MM.1S (cell line): ENCODE results near the gene CHST3.

Source experiments
- DNase-seq: peaks from one replicate; pipeline ENCODE4 v3.0.0-alpha.2; 2015
- H2AFZ ChIP-seq: fragments of 300-600 bp; sonication (generic); 2 replicates; pipeline ENCODE4 v1.6.0; 2016; ENCODE audit warnings: antibody characterized with exemption, low read length
- H3F3A ChIP-seq: fragments of 300-600 bp; sonication (generic); 2 replicates; pipeline ENCODE4 v1.6.1; 2016; ENCODE audit warnings: mild to moderate bottlenecking, antibody characterized with exemption, low read length, moderate library complexity, mixed read lengths; ENCODE audit not compliant: insufficient read depth
- H3K27ac ChIP-seq: fragments of 300-600 bp; sonication (generic); 2 replicates; pipeline ENCODE4 v1.5.1; 2016; ENCODE audit warnings: mild to moderate bottlenecking, low read length
- H3K27me3 ChIP-seq: fragments of 300-600 bp; sonication (generic); replicated peaks from 2 replicates; pipeline ENCODE4 v1.6.0; 2016; ENCODE audit warnings: low read length; ENCODE audit not compliant: insufficient read depth
- H3K36me3 ChIP-seq: fragments of 300-600 bp; sonication (generic); replicated peaks from 2 replicates; pipeline ENCODE4 v1.6.1; 2016; ENCODE audit warnings: mild to moderate bottlenecking, low read length, mixed read lengths; ENCODE audit not compliant: insufficient read depth
- H3K4me1 ChIP-seq: fragments of 300-600 bp; sonication (generic); 2 replicates; pipeline ENCODE4 v1.6.1; 2016; ENCODE audit warnings: low read length, mixed read lengths
- H3K4me2 ChIP-seq: fragments of 300-600 bp; sonication (generic); 2 replicates; pipeline ENCODE4 v1.6.0; 2016; ENCODE audit warnings: low read depth, low read length
- H3K4me3 ChIP-seq: fragments of 300-600 bp; sonication (generic); 2 replicates; pipeline ENCODE4 v1.5.1; 2016; ENCODE audit warnings: low read length, mixed read lengths
- H3K79me2 ChIP-seq: fragments of 300-600 bp; sonication (generic); 2 replicates; pipeline ENCODE4 v1.6.1; 2016; ENCODE audit warnings: mixed run types, low read length, mixed read lengths
- H3K9ac ChIP-seq: fragments of 300-600 bp; sonication (generic); 2 replicates; pipeline ENCODE4 v1.6.1; 2016; ENCODE audit warnings: low read length, mixed read lengths
- H3K9me2 ChIP-seq: fragments of 300-600 bp; sonication (generic); replicated peaks from 2 replicates; pipeline ENCODE4 v1.6.1; 2016; ENCODE audit warnings: mild to moderate bottlenecking, low read length, mixed read lengths; ENCODE audit not compliant: insufficient read depth
- H3K9me3 ChIP-seq: fragments of 300-600 bp; sonication (generic); replicated peaks from 2 replicates; pipeline ENCODE4 v1.6.1; 2016; ENCODE audit warnings: mild to moderate bottlenecking, low read length, mixed read lengths; ENCODE audit not compliant: insufficient read depth
- H4K20me1 ChIP-seq: fragments of 300-600 bp; sonication (generic); 2 replicates; pipeline ENCODE4 v1.6.1; 2016; ENCODE audit warnings: mild to moderate bottlenecking, low read length, moderate library complexity, mixed read lengths; ENCODE audit not compliant: insufficient read depth
- CTCF ChIP-seq: fragments of 300-600 bp; sonication (generic); IDR thresholded peaks from 2 replicates; pipeline ENCODE4 v1.5.1; 2016; ENCODE audit warnings: antibody characterized with exemption, low read length, mixed read lengths
- EZH2 ChIP-seq: fragments of 300-600 bp; sonication (generic); optimal IDR thresholded peaks from 2 replicates; pipeline ENCODE3; 2017; ENCODE audit warnings: low read depth, mild to moderate bottlenecking, antibody characterized with exemption, low read length, mixed read lengths
- EZH2phosphoT487 ChIP-seq: fragments of 300-600 bp; sonication (generic); IDR thresholded peaks from 2 replicates; pipeline ENCODE4 v1.6.1; 2018; ENCODE audit warnings: antibody characterized with exemption, low read length

CHST3 gene

DNA sequence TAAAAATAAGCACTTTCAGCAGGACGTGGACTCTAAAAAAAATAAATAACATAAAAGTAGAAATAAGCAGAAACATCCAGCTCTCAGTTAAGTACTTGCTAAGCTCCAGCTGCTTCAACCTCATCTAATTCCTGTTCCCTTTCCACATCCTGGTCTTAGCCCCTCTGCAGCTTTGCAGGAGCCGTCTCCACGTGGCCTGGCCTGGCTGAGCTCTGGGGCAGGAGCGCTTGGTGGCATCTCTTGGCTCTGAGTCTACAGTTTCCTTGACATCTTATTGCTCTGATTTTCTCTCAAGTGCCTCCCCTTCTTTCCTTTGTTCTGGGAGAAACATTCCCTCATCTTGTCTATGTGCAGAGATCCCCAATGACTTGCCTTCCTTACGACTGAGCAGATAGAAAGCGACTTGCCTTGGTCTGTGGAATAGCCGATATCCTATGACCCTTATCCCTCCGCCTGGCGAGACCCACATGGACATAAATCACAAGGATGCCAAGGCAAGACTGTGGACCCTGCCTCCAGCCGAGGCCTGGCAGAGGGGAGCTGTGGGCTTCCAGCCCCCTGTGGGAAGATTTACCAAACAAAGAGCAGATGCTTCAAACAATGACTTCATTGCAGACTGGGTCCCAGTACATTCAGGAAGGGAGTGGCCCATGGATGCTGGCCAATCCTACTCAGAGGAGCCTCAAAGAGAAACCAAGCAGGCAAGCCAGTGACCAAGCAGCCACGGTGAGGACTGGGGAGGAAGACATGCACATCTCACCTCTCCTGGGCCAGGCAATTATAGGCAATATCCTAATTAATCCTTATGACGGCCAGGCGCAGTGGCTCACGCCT lies 62.3 kb downstream of the CHST3 start:
- no peak overlapping the region for H3K4me2 ChIP-seq
- no peak for DNase-seq
- no peaks in the 10 kb centered on the region for H3K4me1 ChIP-seq
- H3F3A ChIP-seq = no peaks in the 10 kb centered on the region
- no peak overlapping the region for H2AFZ ChIP-seq
- no peaks in the 10 kb centered on the region for H4K20me1 ChIP-seq
- no peaks in the 10 kb centered on the region for H3K27me3 ChIP-seq
- no peaks in the 10 kb centered on the region for H3K9me3 ChIP-seq
- no peak overlapping the region for H3K27ac ChIP-seq
- no peaks in the 10 kb centered on the region for H3K79me2 ChIP-seq
- no peaks in the 10 kb centered on the region for H3K36me3 ChIP-seq
- no peak overlapping the region for H3K4me3 ChIP-seq
- no peak for TF ChIP-seq EZH2phosphoT487
- TF ChIP-seq CTCF = no peak
- TF ChIP-seq EZH2 = no peak
- H3K9ac ChIP-seq = no peak overlapping the region
- H3K9me2 ChIP-seq = no peaks in the 10 kb centered on the region

DNA sequence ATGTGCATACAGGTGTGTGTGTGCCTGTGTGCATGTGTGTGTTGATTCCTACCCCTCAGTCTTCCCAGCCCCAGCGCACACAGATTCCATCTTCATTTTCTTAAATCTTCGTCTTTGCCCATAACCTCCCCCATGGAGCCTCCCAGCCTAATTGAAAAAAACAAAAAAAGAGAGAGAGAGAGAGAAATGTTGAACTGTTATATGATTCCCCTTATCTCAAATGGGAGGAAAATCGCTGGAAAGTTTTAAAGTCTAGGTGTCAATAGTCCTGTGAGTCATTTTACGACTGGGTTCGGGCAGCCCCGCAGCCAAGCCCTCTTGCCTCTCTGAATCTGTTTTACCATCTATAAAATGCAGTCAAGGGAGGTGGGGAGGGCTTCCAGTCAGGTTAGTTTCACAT lies 63.3 kb downstream of the CHST3 start:
- Histone ChIP-seq H3K9me2 (no peaks in the 10 kb centered on the region), H3K4me1 (no peaks in the 10 kb centered on the region), H3K27ac (no peak overlapping the region), H3K9me3 (no peaks in the 10 kb centered on the region), H3K4me3 (no peak overlapping the region), H3K4me2 (no peak overlapping the region), H2AFZ (no peak overlapping the region), H3K27me3 (no peaks in the 10 kb centered on the region), H3K36me3 (no peaks in the 10 kb centered on the region), H3K9ac (no peak overlapping the region), H3K79me2 (no peaks in the 10 kb centered on the region), H3F3A (no peaks in the 10 kb centered on the region), H4K20me1 (no peaks in the 10 kb centered on the region)
- no peak for DNase-seq
- TF ChIP-seq CTCF (no peak), EZH2phosphoT487 (no peak), EZH2 (no peak)

GRCh38 chr10:72029414-72029813 lies 65.2 kb downstream of the CHST3 start:
- no peaks in the 10 kb centered on the region for H3K4me1 ChIP-seq
- H3F3A ChIP-seq = no peaks in the 10 kb centered on the region
- no peaks in the 10 kb centered on the region for H3K27me3 ChIP-seq
- no peak overlapping the region for H3K4me2 ChIP-seq
- H3K79me2 ChIP-seq = no peaks in the 10 kb centered on the region
- H3K27ac ChIP-seq = no peak overlapping the region
- DNase-seq = no peak
- H3K9me3 ChIP-seq = no peaks in the 10 kb centered on the region
- H3K36me3 ChIP-seq = no peaks in the 10 kb centered on the region
- no peak overlapping the region for H2AFZ ChIP-seq
- H4K20me1 ChIP-seq = no peaks in the 10 kb centered on the region
- no peak overlapping the region for H3K4me3 ChIP-seq
- no peak for TF ChIP-seq EZH2phosphoT487
- TF ChIP-seq EZH2 = no peak
- TF ChIP-seq CTCF = no peak
- H3K9ac ChIP-seq = no peak overlapping the region
- no peaks in the 10 kb centered on the region for H3K9me2 ChIP-seq
